Testis (tissue), 3 donors: ENCODE measurements around the gene TBX18. TPM values are rescaled to one million over a fixed set of nuclear protein-coding genes. Genes with fewer than 3 reads are reported as not detected.
A peak's percentile ranks its signal among the peaks of the same experiment; 100 is the strongest.

Experiments used
- DNase-seq: peaks from one replicate; pipeline ENCODE4 v3.0.0-alpha.2; 2019
- H3K27ac ChIP-seq, 2 donors: fragments of 200-600 bp; sonication (generic); one replicate each; pipeline ENCODE4 v1.5.1; 2019
- H3K27me3 ChIP-seq: fragments of 200-600 bp; sonication (generic); one replicate; pipeline ENCODE4 v1.5.1; 2019
- H3K36me3 ChIP-seq: fragments of 200-600 bp; sonication (generic); one replicate; pipeline ENCODE4 v1.5.1; 2017; ENCODE audit warnings: low read depth; ENCODE audit errors: missing control alignments
- H3K4me1 ChIP-seq: fragments of 200-600 bp; sonication (generic); one replicate; pipeline ENCODE4 v1.5.1; 2019
- H3K4me3 ChIP-seq, 2 donors: fragments of 200-600 bp; sonication (generic); one replicate each; pipeline ENCODE4 v1.5.1; 2017 to 2019
- H3K9me3 ChIP-seq: fragments of 200-600 bp; sonication (generic); one replicate; pipeline ENCODE4 v1.5.1; 2017
- POLR2A ChIP-seq: fragments of 450-650 bp; IDR thresholded peaks from one replicate; pipeline ENCODE4 v1.6.1; 2017; ENCODE audit warnings: antibody characterized with exemption, mild to moderate bottlenecking, moderate library complexity
- WGBS, 2 donors: methylation state at CpG; one replicate each; pipeline ENCODE4 v1.1.5; 2018; 5-methylcytosine and 5-hydroxymethylcytosine counted together
- intact Hi-C: fragments of 100-400 bp; cut with DNase I; formaldehyde crosslinking; loops from one replicate; pipeline ENCODE4 v1.15.1; 2023; ENCODE audit warnings: low total_unique reads
- polyA plus RNA-seq: library from polyadenylated mRNA; stranded (reverse); fragments of 350-450 nt; fragmentation: Illumina TruSeq; extraction: RNeasy Lipid Tissue Mini Kit (QIAGEN cat#74804); gene quantifications from one replicate; pipeline ENCODE4 v1.2.3, GENCODE V29; 2014; ENCODE audit warnings: low read depth, low replicate concordance; ENCODE audit not compliant: insufficient read depth
- total RNA-seq, 2 donors: library from RNA; depleted of rRNA; stranded (reverse); fragments of >200 nt; gene quantifications; one replicate each; pipeline ENCODE4 v1.2.3, GENCODE V29; 2016
- TF ChIP-seq, protein P1 (sequence below), 3 experiments: fragments of 450-650 bp in 2 of 3; fragments of 200-600 bp in 1 of 3; sonication (generic) in 1 of 3; IDR thresholded peaks; one replicate each; pipeline ENCODE4 v1.5.1; 2016 to 2019; ENCODE audit warnings: antibody characterized with exemption in 3 of 3, mild to moderate bottlenecking in 2 of 3, moderate library complexity in 1 of 3

The TBX18 gene
- total and polyA plus RNA-seq, 3 donors from 2014 or later: 3.9 to 10.0 (median 4.6) TPM

- H3K27me3 ChIP-seq: no peaks in the 10 kb centered on the region
- no peaks in the 10 kb centered on the region for H3K9me3 ChIP-seq
- no peak overlapping the region for H3K4me3 ChIP-seq
- H3K4me1 ChIP-seq: no peaks in the 10 kb centered on the region
- TF ChIP-seq, protein P1, sequence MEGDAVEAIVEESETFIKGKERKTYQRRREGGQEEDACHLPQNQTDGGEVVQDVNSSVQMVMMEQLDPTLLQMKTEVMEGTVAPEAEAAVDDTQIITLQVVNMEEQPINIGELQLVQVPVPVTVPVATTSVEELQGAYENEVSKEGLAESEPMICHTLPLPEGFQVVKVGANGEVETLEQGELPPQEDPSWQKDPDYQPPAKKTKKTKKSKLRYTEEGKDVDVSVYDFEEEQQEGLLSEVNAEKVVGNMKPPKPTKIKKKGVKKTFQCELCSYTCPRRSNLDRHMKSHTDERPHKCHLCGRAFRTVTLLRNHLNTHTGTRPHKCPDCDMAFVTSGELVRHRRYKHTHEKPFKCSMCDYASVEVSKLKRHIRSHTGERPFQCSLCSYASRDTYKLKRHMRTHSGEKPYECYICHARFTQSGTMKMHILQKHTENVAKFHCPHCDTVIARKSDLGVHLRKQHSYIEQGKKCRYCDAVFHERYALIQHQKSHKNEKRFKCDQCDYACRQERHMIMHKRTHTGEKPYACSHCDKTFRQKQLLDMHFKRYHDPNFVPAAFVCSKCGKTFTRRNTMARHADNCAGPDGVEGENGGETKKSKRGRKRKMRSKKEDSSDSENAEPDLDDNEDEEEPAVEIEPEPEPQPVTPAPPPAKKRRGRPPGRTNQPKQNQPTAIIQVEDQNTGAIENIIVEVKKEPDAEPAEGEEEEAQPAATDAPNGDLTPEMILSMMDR (IDR thresholded peaks at IDR 0.05): no peak
- TF ChIP-seq POLR2A: no peak
- no peaks in the 10 kb centered on the region for H3K36me3 ChIP-seq
- H3K27ac ChIP-seq: no peak overlapping the region
- WGBS, 2 donors: 93 to 97% methylated on average over 2 of the region's 2 CpGs
- intact Hi-C loops: no loop called here
- DNase-seq: no peak
These were observed 25.2 kb downstream of the TBX18 start for GRCh38 chr6:84738996-84739865.

GRCh38 chr6:84733889-84734288 lies 30.5 kb downstream of the TBX18 start:
- no peak for DNase-seq
- intact Hi-C loops: no loop called here
- 50 to 76% methylated on average over 2 of the region's 2 CpGs for WGBS, 2 donors

DNA sequence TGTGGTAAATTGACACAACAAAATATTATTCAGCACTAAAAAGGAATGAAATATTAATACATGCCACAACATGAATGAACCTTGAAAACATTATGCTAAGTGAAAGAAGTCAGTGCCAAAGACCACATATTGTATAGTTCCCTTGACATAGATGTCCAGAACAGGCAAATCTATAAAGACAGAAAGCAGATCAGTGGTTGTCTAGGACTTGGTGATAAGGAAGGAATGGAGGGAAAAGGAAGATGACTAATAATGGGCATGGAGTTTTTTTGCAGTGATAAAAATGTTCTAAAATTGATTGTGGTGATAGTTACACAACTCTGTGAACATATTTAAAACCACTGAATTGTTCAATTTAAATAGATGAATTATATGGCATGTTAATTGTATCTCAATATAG lies 32.5 kb downstream of the TBX18 start:
- intact Hi-C loops: no loop called here
- TF ChIP-seq, protein P1 (IDR thresholded peaks at IDR 0.05): no peak
- no peak for TF ChIP-seq POLR2A
- Histone ChIP-seq H3K27ac (no peak overlapping the region), H3K9me3 (no peaks in the 10 kb centered on the region), H3K36me3 (no peaks in the 10 kb centered on the region), H3K4me3 (no peak overlapping the region), H3K27me3 (no peaks in the 10 kb centered on the region), H3K4me1 (no peaks in the 10 kb centered on the region)
- DNase-seq: no peak

More at GRCh38 chr6:84733889-84734288, 30.5 kb downstream of the TBX18 start:
- H3K4me3 ChIP-seq: no peak overlapping the region
- no peaks in the 10 kb centered on the region for H3K4me1 ChIP-seq
- H3K36me3 ChIP-seq: no peaks in the 10 kb centered on the region
- no peaks in the 10 kb centered on the region for H3K9me3 ChIP-seq
- no peak for TF ChIP-seq POLR2A
- TF ChIP-seq, protein P1 (IDR thresholded peaks at IDR 0.05): no peak
- no peaks in the 10 kb centered on the region for H3K27me3 ChIP-seq
- H3K27ac ChIP-seq: no peak overlapping the region

GRCh38 chr6:84731401-84731800 lies 33.0 kb downstream of the TBX18 start:
- no peak overlapping the region for H3K27ac ChIP-seq
- H3K27me3 ChIP-seq: no peaks in the 10 kb centered on the region
- no peaks in the 10 kb centered on the region for H3K36me3 ChIP-seq
- intact Hi-C loops: no loop called here
- no peaks in the 10 kb centered on the region for H3K4me1 ChIP-seq
- no peaks in the 10 kb centered on the region for H3K9me3 ChIP-seq
- TF ChIP-seq, protein P1 (IDR thresholded peaks at IDR 0.05): no peak
- no peak for TF ChIP-seq POLR2A
- WGBS, 2 donors: 78% methylated on average over 3 of the region's 3 CpGs
- H3K4me3 ChIP-seq: no peak overlapping the region
- DNase-seq: no peak

DNA sequence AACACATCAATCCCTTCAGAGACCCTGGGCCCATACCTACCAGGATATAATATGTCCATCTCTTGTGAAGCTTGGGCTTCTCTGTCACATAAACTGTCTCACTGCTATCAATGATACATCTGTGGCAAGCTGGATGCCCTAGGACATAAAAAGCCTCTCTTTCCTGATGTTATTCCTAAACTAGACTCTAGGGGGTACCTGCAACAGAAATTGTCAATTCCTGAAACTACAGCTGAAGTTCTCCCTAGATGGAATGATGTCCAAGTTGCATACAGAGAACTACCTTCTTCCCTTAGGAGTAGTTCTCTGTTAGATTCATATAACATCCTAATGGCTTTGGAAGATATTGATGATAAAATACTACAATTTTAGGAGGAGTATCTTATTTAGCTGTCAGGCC lies 35.8 kb downstream of the TBX18 start:
- Histone ChIP-seq H3K27me3 (no peaks in the 10 kb centered on the region), H3K4me1 (no peaks in the 10 kb centered on the region), H3K4me3 (no peak overlapping the region), H3K27ac (no peak overlapping the region), H3K9me3 (no peaks in the 10 kb centered on the region), H3K36me3 (no peaks in the 10 kb centered on the region)
- TF ChIP-seq, protein P1 (IDR thresholded peaks at IDR 0.05): peak in 2 of 3 experiments; percentile 7 to 29
- TF ChIP-seq POLR2A: no peak
- no peak for DNase-seq
- intact Hi-C loops: no loop called here
